IMR-90 (cell line): ENCODE results near the gene CDKN2D. TPM values are rescaled to one million over a fixed set of nuclear protein-coding genes. Genes with fewer than 3 reads are reported as not detected.

Experiments
- ATAC-seq: fragments of 200-7000 bp; cut with Tn5 transposase; 2 replicates; pipeline ENCODE4 v1.9.1; 2020; ENCODE audit warnings: low read depth, mild to moderate bottlenecking, moderate library complexity
- BruUV-seq: library from RNA; stranded (reverse); fragments of 400-500 nt; replicated peaks from 2 replicates; lab custom pipeline; 2021; lab: Mats Ljungman, UMichigan
- CTCF ChIA-PET: fragments of 300-600 bp; formaldehyde crosslinking; extraction: SDS; loops from one replicate; lab custom pipeline; 2021; ENCODE audit warnings: antibody characterized with exemption; lab: Yijun Ruan, JAX
- POLR2A ChIA-PET: fragments of 300-600 bp; sonication (Branson Sonifier 250); formaldehyde crosslinking; loops from one replicate; lab custom pipeline; 2022; ENCODE audit warnings: antibody characterized with exemption; ENCODE audit not compliant: unreplicated experiment; lab: Charles Lee
- DNase-seq: peaks from one replicate; pipeline ENCODE4 v3.0.0; 2013
- H2AFZ ChIP-seq: replicated peaks from 2 replicates; pipeline ENCODE3; 2013; ENCODE audit warnings: low read length, mild to moderate bottlenecking; ENCODE audit not compliant: poor library complexity
- H2AK5ac ChIP-seq: 2 replicates; pipeline ENCODE4 v1.6.1; 2013; ENCODE audit warnings: low read depth, low read length, inconsistent platforms
- H2AK9ac ChIP-seq: replicated peaks from 2 replicates; pipeline ENCODE3; 2013; ENCODE audit warnings: mild to moderate bottlenecking, low read depth, low read length, moderate library complexity; ENCODE audit not compliant: poor library complexity
- H2BK120ac ChIP-seq: 2 replicates; pipeline ENCODE4 v1.6.1; 2013; ENCODE audit warnings: low read depth, low read length, inconsistent platforms
- H2BK15ac ChIP-seq: 3 replicates; pipeline ENCODE4 v1.6.1; 2013; ENCODE audit warnings: low read depth, low read length, inconsistent platforms
- H2BK20ac ChIP-seq: 2 replicates; pipeline ENCODE4 v1.6.1; 2013; ENCODE audit warnings: low read depth, mild to moderate bottlenecking, inconsistent platforms, low read length, moderate library complexity
- H2BK5ac ChIP-seq: 2 replicates; pipeline ENCODE4 v1.6.1; 2013; ENCODE audit warnings: mild to moderate bottlenecking, low read depth, low read length, inconsistent platforms; ENCODE audit not compliant: poor library complexity, severe bottlenecking
- H3K14ac ChIP-seq: replicated peaks from 2 replicates; pipeline ENCODE4 v1.6.1; 2013; ENCODE audit warnings: low read depth, low read length, inconsistent platforms
- H3K18ac ChIP-seq: 2 replicates; pipeline ENCODE4 v1.6.1; 2013; ENCODE audit warnings: low read depth, low read length, control low read depth
- H3K23ac ChIP-seq: 2 replicates; pipeline ENCODE4 v1.6.1; 2013; ENCODE audit warnings: low read depth, low read length, inconsistent platforms
- H3K27ac ChIP-seq: 2 replicates; pipeline ENCODE4 v1.5.1; 2013; ENCODE audit warnings: mild to moderate bottlenecking, control low read depth, low read length; ENCODE audit not compliant: insufficient read depth
- H3K27me3 ChIP-seq: 2 replicates; pipeline ENCODE4 v1.6.1; 2013; ENCODE audit warnings: low read length; ENCODE audit not compliant: control insufficient read depth, insufficient read depth
- H3K36me3 ChIP-seq: 2 replicates; pipeline ENCODE4 v1.6.1; 2013; ENCODE audit warnings: low read length, mixed read lengths; ENCODE audit not compliant: control insufficient read depth, insufficient read depth
- H3K4ac ChIP-seq: 2 replicates; pipeline ENCODE4 v1.6.1; 2013; ENCODE audit warnings: low read depth, low read length, inconsistent platforms
- H3K4me1 ChIP-seq: 2 replicates; pipeline ENCODE4 v1.6.1; 2013; ENCODE audit warnings: low read length, mixed read lengths; ENCODE audit not compliant: control insufficient read depth, insufficient read depth
- H3K4me2 ChIP-seq: 2 replicates; pipeline ENCODE4 v1.6.1; 2013; ENCODE audit warnings: low read depth, mild to moderate bottlenecking, control low read depth, low read length, moderate library complexity
- H3K4me3 ChIP-seq: 2 replicates; pipeline ENCODE4 v1.5.1; 2013; ENCODE audit warnings: low read depth, mild to moderate bottlenecking, control low read depth, low read length, moderate library complexity; ENCODE audit not compliant: insufficient read depth
- H3K56ac ChIP-seq: 2 replicates; pipeline ENCODE4 v1.6.1; 2013; ENCODE audit warnings: low read length, inconsistent platforms; ENCODE audit not compliant: insufficient read depth; ENCODE audit errors: extremely low read depth
- H3K79me1 ChIP-seq, 2 experiments: 2 replicates each; pipeline ENCODE4 v1.6.1; 2013; ENCODE audit warnings: low read length in 2 of 2, inconsistent platforms in 1 of 2, low read depth in 1 of 2
- H3K9ac ChIP-seq: 2 replicates; pipeline ENCODE4 v1.6.1; 2013; ENCODE audit warnings: low read depth, low read length, control low read depth
- H3K9me1 ChIP-seq: 2 replicates; pipeline ENCODE4 v1.6.1; 2013; ENCODE audit warnings: low read length, inconsistent platforms; ENCODE audit not compliant: insufficient read depth
- H3K9me3 ChIP-seq: 2 replicates; pipeline ENCODE4 v1.6.1; 2013; ENCODE audit warnings: low read length; ENCODE audit not compliant: control insufficient read depth, insufficient read depth
- H4K20me1 ChIP-seq: 2 replicates; pipeline ENCODE4 v1.6.1; 2013; ENCODE audit warnings: low read length, inconsistent platforms; ENCODE audit not compliant: insufficient read depth
- H4K5ac ChIP-seq: 2 replicates; pipeline ENCODE4 v1.6.1; 2013; ENCODE audit warnings: mild to moderate bottlenecking, low read depth, low read length, control low read depth
- H4K8ac ChIP-seq, 2 experiments: 2 replicates each; pipeline ENCODE4 v1.6.1; 2013; ENCODE audit warnings: low read depth in 2 of 2, low read length in 2 of 2, control low read depth in 1 of 2, inconsistent platforms in 1 of 2
- H4K91ac ChIP-seq: 2 replicates; pipeline ENCODE4 v1.6.1; 2013; ENCODE audit warnings: low read depth, low read length, inconsistent platforms; ENCODE audit not compliant: insufficient read depth
- BHLHE40 ChIP-seq: fragments of 150-350 bp; IDR thresholded peaks from 2 replicates; pipeline ENCODE4 v1.6.1; 2016; ENCODE audit warnings: mild to moderate bottlenecking, low read depth, low read length
- CHD1 ChIP-seq: IDR thresholded peaks from 2 replicates; pipeline ENCODE4 v1.6.1; 2012; ENCODE audit warnings: low read depth, low read length, improper control_type of control experiment
- ELK1 ChIP-seq: fragments of 150-350 bp; IDR thresholded peaks from 2 replicates; pipeline ENCODE4 v1.6.1; 2016; ENCODE audit warnings: low read depth, mild to moderate bottlenecking, low read length, moderate library complexity, borderline replicate concordance
- MAZ ChIP-seq: IDR thresholded peaks from 2 replicates; pipeline ENCODE4 v1.6.1; 2012; ENCODE audit warnings: low read depth, mild to moderate bottlenecking, low read length, improper control_type of control experiment, moderate library complexity, borderline replicate concordance
- MXI1 ChIP-seq: IDR thresholded peaks from 2 replicates; pipeline ENCODE4 v1.6.1; 2012; ENCODE audit warnings: low read depth, mild to moderate bottlenecking, low read length, moderate library complexity, borderline replicate concordance
- RCOR1 ChIP-seq: IDR thresholded peaks from 2 replicates; pipeline ENCODE4 v1.6.1; 2012; ENCODE audit warnings: mild to moderate bottlenecking, low read length, improper control_type of control experiment; ENCODE audit not compliant: insufficient replicate concordance
- RFX5 ChIP-seq: IDR thresholded peaks from 2 replicates; pipeline ENCODE4 v1.8.0; 2012; ENCODE audit warnings: low read depth, mild to moderate bottlenecking, low read length, moderate library complexity
- USF2 ChIP-seq: fragments of 150-350 bp; IDR thresholded peaks from 2 replicates; pipeline ENCODE4 v1.6.1; 2017; ENCODE audit warnings: mild to moderate bottlenecking, antibody characterized with exemption, low read length, low read depth
- WGBS, 2 experiments: methylation state at CpG; one replicate each; pipeline versions ENCODE4 v1.1.5 to v1.1.7; 2013; ENCODE audit warnings: missing lambda C conversion rate in 2 of 2; ENCODE audit not compliant: insufficient read length in 1 of 2; ENCODE audit errors: extremely low coverage in 2 of 2; 5-methylcytosine and 5-hydroxymethylcytosine counted together
- dilution Hi-C: fragments of 300-500 bp; cut with HindIII; formaldehyde crosslinking; loops from one replicate; pipeline ENCODE4 v1.14.3; 2018; ENCODE audit warnings: low sequenced_read_pairs; ENCODE audit not compliant: unreplicated experiment
- in situ Hi-C: fragments of 300-500 bp; cut with MboI; formaldehyde crosslinking; loops from 3 replicates; pipeline ENCODE4 v1.14.3; 2019; ENCODE audit warnings: low sequenced_read_pairs, inconsistent platforms, mixed read lengths
- intact Hi-C: fragments of 100-400 bp; cut with micrococcal nuclease; formaldehyde crosslinking; loops from 2 replicates; pipeline ENCODE4 v1.10.0; 2022
- polyA plus RNA-seq, 3 experiments: library from polyadenylated mRNA; depleted of rRNA; stranded (reverse); fragments of >200 nt; gene quantifications; 2 replicates each; pipeline ENCODE4 v1.2.3, GENCODE V29; 2012; ENCODE audit warnings: low replicate concordance in 1 of 3
- total RNA-seq: library from RNA; depleted of rRNA; stranded (reverse); fragments of >200 nt; gene quantifications from 2 replicates; pipeline ENCODE4 v1.2.3, GENCODE V29; 2012
- TF ChIP-seq, protein P1 (sequence below): conservative IDR thresholded peaks from 2 replicates; pipeline ENCODE4 v1.5.1; 2012; ENCODE audit warnings: mild to moderate bottlenecking, low read depth, low read length, improper control_type of control experiment

CDKN2D gene
- total and polyA plus RNA-seq, 2 of the 4 experiments (the other 2 are of a cell fraction): 3.6 to 8.5 TPM

GRCh38 chr19:10532457-10532856 is 36.3 kb downstream of the CDKN2D start:
- ChIA-PET CTCF (no interaction called here), POLR2A (no interaction called here)
- no peak overlapping the region for H2BK5ac ChIP-seq
- no peak for DNase-seq
- no peak overlapping the region for H2AK9ac ChIP-seq
- in situ Hi-C loops (no loop called here), intact Hi-C loops (no loop called here), dilution Hi-C loops (no loop called here)
- H3K9me1 ChIP-seq: no peaks in the 10 kb centered on the region
- H3K9me3 ChIP-seq: peaks cover 2% of the 10 kb centered on the region; the same call in 1 of the 2 replicates
- WGBS, 2 experiments: no CpG with 5 or more reads among the region's 1 CpG
- no peak overlapping the region for H2AK5ac ChIP-seq
- H2BK20ac ChIP-seq: no peak overlapping the region
- no peaks in the 10 kb centered on the region for H3K36me3 ChIP-seq
- no peaks in the 10 kb centered on the region for H4K20me1 ChIP-seq
- H2BK120ac ChIP-seq: no peak overlapping the region
- H3K18ac ChIP-seq: no peak overlapping the region
- no peak overlapping the region for H4K5ac ChIP-seq
- H3K27ac ChIP-seq: no peak overlapping the region
- no peak overlapping the region for H3K4me2 ChIP-seq
- H3K4ac ChIP-seq: no peak overlapping the region
- H2AFZ ChIP-seq: no peak overlapping the region
- no peak overlapping the region for H3K14ac ChIP-seq
- H4K8ac ChIP-seq: no peak overlapping the region
- no peak overlapping the region for H3K4me3 ChIP-seq
- no peak overlapping the region for H3K56ac ChIP-seq
- H3K79me1 ChIP-seq: no peaks in the 10 kb centered on the region
- no peaks in the 10 kb centered on the region for H3K4me1 ChIP-seq
- no TSS peak for BruUV-seq
- H3K27me3 ChIP-seq: no peaks in the 10 kb centered on the region; the same call in 1 of the 2 replicates
- TF ChIP-seq CHD1 (no peak), MAZ (no peak), ELK1 (no peak), USF2 (no peak), RFX5 (no peak), RCOR1 (no peak), MXI1 (no peak), BHLHE40 (no peak)
- TF ChIP-seq, protein P1, sequence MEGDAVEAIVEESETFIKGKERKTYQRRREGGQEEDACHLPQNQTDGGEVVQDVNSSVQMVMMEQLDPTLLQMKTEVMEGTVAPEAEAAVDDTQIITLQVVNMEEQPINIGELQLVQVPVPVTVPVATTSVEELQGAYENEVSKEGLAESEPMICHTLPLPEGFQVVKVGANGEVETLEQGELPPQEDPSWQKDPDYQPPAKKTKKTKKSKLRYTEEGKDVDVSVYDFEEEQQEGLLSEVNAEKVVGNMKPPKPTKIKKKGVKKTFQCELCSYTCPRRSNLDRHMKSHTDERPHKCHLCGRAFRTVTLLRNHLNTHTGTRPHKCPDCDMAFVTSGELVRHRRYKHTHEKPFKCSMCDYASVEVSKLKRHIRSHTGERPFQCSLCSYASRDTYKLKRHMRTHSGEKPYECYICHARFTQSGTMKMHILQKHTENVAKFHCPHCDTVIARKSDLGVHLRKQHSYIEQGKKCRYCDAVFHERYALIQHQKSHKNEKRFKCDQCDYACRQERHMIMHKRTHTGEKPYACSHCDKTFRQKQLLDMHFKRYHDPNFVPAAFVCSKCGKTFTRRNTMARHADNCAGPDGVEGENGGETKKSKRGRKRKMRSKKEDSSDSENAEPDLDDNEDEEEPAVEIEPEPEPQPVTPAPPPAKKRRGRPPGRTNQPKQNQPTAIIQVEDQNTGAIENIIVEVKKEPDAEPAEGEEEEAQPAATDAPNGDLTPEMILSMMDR: no peak
- H3K23ac ChIP-seq: no peak overlapping the region
- ATAC-seq: no peak
- H2BK15ac ChIP-seq: no peak overlapping the region
- no peak overlapping the region for H3K9ac ChIP-seq
- H4K91ac ChIP-seq: no peak overlapping the region
